Glomerular endothelial cell (primary cell): ENCODE results near the gene BCKDHA. TPM values are rescaled to one million over a fixed set of nuclear protein-coding genes. Genes with fewer than 3 reads are reported as not detected.
"Not testable (repeated sequence)": the region's sequence is repeated elsewhere in the genome, so short reads cannot be mapped to it uniquely, and the experiment has no call there.

Source experiments
- DNase-seq: peaks from one replicate; pipeline ENCODE4 v3.0.0-alpha.2; 2011; ENCODE audit warnings: low read depth, low spot score; ENCODE audit errors: extremely low read depth
- total RNA-seq: library from RNA; depleted of rRNA; stranded (reverse); fragments of >200 nt; gene quantifications from 2 replicates; pipeline ENCODE4 v1.2.3, GENCODE V29; 2015

BCKDHA gene
- total RNA-seq, 1 donor from 2014 or later: 27.0 TPM

DNA sequence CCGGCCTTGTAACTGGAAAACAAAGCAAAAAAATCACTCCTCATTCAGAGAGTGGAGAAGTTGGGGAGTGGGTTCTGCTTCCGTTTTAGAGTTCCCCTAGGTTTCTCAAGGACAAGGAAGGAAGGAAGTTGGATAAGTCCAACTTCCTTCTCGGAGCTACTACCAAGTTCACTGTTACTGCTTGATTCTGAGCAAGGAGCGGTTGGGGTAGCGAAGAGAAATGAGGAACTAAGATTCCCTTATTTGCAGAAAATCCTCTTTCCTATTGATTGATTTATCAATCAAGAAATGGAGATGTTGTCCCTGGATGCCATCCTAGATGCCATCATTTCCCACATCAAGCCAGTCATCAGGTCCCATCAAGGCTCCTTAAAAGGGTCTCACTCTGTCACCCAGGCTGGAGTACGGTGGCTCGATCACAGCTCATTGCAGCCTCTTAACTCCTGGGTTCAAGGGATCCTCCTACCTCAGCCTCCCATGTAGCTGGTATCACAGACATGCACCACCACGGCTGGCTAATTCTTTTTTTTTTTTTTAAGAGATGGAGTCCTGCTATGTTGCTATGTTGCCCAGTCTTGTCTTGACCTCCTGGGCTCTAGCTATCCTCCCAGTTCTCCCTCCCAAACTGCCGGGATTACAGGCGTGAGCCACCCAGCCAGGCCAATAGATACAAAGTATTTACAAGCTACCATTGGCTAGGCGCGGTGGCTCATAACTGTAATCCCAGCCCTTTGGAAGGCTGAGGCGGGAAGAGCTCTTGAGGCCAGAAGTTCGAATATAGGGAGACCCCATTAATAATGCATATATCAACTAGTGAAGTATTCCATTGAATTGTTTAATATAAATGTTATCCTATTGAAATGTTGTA, 32.9 kb upstream of the BCKDHA start:
- DNase-seq: no peak

DNA sequence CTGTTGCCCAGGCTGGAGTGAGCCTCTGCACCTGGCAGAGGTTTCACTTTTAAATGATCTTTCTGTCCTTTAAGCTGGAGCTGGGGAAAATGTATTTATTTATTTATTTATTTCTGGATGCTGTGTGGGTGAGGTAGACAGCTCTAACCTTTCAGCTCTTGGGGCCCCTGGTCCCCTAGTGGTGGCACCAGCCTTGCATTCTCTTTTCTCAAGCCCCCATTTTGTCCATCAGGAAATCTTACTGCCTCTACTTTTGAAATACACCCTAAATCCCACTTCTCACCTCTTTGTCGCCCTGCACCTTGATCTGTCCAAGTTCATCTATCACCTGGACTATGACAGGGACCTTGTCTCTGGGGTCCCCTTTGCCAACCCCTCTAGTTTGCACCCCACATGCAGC, 31.5 kb upstream of the BCKDHA start:
- DNase-seq: no peak

DNA sequence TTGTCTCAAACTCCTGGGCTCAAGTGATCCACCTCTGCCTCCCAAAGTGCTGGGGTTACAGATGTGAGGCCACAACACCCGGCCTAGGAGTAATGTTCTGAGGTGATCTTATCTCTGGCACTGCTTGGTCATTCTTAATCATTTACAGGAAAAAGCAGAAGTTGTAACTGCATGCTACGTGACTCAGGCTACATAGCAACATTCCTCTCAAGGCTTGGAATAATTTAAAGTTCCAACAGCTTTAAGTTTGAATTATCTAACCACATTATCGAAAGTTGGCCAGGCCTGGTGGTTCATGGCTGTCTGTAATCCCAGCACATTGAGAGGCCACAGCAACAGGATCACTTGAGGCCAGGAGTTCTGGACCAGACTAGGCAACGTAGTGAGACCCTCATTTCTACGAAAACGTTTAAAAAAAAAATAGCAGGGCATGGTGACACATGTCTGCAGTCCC, 29.7 kb upstream of the BCKDHA start:
- peak; percentile 69 for DNase-seq

DNA sequence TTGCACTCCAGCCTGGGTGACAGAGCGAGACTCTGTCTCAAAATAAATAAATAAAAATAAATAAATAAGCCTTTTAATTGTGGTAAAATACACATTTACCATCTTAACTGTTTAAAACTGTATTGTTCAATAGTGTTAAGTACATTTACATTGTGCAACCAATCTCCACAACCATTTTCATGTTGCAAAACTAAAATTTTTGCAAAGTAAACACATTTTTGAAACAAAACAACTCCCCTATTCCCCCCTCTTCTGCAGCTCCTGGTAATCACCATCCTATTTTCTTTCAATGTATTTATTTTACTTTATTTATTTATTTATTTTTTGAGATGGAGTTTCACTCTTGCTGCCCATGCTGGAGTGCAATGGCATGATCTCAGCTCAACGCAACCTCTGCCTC, 27.8 kb upstream of the BCKDHA start:
- no peak for DNase-seq

DNA sequence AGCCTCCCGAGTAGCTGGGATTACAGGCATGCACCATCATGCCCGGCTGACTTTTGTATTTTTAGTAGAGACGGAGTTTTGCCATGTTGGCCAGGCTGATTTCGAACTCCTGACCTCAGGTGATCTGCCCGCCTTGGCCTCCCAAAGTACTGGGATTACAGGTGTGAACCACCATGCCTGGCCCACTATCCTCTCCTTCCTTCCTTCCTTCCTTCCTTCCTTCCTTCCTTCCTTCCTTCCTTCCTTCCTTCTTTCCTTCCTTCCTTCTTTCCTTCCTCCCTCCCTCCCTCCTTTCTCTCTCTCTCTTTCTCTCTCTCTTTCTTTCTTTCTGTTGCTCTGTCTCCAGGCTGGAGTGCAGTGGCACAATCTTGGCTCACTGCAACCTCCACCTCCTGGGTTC, 26.5 kb upstream of the BCKDHA start:
- DNase-seq: not testable (repeated sequence)

DNA sequence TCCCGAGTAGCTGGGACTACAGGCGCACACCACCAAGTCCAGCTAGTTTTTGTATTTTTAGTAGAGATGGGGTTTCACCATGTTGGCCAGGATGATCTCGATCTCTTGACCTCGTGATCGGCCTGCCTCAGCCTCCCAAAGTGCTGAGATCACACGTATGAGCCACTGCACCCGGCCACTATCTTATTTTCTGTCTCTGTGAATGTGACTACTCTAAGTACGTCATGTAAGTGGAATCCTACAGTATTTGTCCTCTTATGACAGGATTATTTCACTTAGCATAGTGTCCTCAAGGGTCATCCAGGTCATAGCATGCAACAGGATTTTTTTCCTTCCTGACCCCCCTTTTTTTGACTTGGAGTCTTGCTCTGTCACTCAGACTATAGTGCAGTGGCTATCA, 26.1 kb upstream of the BCKDHA start:
- DNase-seq: no peak

DNA sequence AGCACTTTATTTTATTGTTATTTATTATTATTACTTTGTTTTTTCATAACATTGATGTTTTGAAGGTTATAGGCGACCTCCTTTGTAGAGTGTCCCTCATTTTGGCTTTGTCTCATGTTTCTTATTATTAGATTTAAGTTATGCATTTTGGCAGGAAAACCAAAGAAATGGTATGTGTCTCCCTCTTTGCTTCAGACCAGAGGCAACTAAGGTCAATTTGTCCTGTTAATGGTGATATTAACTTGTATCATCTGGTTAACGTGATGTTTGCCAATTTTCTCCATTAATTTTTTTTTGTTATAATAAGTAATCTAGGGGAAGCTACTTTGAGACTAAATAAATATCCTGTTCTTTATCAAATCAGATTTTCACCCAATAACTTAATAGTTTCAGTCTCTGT, 25.1 kb upstream of the BCKDHA start:
- DNase-seq: no peak

DNA sequence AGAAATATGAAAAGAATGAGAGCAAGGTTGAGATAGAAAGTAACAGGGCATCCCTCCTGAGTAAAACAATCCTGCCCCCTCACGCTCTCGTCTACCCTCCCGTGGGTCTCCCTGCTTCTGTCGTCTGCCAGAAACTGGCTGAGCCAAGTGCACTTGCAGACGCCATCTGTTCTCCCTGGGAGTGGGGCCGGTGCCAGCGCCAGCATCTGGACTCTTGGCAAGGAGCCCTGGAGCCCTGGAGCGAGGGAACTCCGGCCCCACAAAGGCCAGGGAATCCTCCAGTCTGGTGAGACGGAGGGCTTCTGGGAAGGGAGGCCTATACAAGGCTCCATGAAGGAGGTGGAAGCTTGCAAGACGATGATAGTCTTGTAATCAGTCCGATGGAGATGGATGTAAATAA, 23.6 kb upstream of the BCKDHA start:
- no peak for DNase-seq

DNA sequence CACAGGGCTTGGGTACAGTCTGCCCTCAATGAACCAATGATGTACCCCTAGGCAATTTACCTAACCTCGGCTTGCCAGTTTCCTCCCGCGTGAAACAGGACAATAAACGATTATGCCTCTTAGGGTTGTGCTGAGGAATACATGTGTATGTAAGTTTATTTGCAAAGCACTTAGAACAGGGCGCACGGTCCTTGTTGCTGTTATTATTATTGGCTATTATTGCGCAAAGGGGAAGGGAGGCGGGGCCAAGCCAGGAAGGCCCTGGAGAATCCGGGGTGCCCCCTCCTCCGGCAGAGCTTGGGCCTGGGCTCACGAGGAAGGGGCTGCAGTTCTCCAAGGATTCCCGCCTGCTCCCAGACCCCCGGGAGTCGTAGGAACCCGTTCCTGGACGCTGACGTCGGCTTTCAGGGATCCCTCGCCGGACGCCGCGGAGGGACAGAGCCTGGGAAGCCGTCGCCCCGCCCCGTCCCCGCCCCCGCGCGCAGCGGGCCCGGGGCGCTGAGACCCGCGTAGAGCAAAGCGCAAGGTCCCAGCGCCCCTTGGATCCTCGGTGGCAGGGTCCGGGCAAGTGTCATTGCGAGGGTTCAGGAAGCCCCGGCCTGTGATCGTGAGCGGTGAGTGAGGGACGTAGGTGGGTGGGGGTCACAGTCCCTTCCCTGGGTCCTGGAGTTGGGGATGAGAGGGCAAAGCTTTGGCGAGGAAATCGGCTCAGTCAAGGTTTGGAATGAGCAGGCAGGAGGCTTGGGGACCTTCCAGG, 21.2 kb upstream of the BCKDHA start, which contains the start of gene TMEM91:
Gene TMEM91, plus strand, starts transcription at position 293 of the 757 bp plus-strand sequence. CDS start 1,777 bp downstream, outside the sequence.
- no peak for DNase-seq

DNA sequence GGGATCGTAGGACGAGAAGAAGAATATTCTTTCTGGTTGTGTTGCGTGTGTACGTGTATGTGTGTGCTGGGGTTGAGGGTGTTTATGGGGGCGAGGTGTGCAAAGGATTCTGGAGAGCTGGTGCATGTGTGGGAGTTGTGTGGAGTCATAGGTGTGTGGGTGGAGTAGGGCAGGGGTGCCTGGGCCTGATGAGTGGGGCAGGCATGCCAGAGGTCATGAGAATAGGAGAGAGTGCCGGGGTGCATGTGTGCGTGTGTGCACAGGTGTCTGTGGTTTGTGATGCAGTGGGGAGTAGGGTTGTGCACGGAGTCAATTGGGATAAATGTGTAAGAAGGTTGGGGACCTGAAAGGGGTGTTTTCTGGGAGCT, 20.6 kb upstream of the BCKDHA start:
- DNase-seq: no peak

DNA sequence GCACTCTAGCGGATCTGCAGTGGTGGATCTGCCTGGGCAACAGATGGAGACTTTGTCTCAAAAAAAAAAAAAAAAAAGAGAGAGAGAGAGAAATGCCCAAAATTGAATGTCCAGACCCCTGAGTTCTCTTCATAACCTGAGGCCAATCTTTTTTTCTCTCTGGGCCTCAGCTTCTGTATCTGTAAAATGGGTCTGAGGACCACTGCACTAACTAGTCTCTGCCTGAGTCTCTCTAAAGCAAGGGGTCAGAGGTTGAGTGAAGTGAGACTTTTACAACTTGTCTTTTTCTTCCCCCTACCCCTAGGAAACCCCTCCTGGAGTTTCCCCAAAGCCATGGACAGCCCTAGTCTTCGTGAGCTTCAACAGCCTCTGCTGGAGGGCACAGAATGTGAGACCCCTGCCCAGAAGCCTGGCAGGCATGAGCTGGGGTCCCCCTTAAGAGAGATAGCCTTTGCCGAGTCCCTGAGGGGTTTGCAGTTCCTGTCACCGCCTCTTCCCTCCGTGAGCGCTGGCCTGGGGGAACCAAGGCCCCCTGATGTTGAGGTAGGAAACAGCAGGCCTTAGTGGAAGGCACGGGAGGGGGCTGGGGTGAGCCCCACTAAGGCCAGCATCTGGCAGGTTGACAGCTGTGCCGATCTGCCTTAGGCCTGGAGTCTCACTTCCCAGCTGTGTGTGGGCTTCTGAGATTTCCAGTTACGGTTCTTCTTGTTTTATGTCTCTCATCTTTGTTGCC, 19.5 kb upstream of the BCKDHA start:
- DNase-seq: no peak

DNA sequence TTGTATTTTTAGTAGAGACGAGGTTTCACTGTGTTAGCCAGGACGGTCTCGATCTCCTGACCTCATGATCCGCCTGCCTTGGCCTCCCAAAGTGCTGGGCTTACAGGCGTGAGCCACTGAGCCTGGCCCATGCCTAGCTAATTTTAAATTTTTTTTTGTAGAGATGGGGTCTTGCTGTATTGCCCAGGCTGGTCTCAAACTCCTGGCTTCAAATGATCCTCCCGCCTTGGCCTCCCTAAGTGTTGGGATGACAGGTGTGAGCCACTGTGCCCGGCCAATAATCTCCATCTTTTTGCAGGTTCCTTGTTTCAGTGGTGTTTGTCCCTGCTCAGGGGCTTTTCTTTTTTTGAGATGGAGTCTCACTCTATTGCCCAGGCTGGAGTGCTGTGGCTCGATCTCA, 16.1 kb upstream of the BCKDHA start:
- not testable (repeated sequence) for DNase-seq

DNA sequence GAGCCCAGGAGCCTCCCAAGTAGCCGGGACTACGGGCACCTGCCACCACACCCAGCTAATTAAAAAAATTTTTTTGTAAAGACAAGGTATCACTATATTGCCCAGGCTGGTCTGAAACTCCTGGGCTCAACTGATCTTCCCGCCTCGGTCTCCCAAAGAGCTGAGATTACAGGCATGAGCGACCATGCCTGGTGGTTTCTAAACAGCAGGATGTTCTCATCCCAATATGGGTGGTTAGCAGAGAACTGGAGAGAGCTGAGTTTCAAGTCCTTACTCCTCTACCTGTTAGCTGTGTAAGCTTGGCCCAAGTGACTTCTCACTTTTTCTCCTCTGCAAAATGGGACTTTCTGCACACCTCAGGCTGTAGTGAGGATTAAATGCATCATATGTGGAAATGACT, 13.3 kb upstream of the BCKDHA start:
- DNase-seq: no peak

DNA sequence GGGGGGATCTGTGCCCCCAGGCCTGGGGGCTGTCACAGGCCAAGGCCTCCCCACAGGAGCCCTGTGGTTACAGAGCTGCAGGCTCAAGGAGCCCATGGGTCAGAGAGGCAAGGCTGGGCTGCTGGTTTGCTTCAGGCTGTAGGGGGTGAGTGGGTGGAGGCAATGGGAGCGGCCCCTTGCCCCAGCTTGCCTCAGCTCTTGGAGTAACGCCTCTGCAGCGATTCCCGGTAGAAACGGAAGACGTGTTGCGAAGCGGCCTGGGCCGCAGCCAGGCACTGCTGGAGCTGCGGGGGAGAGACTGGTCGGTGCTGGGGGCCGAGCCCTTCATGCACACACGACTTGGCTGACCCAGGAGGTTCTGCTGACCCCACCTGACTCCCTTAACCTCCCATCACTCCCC, 11.2 kb upstream of the BCKDHA start:
- no peak for DNase-seq

DNA sequence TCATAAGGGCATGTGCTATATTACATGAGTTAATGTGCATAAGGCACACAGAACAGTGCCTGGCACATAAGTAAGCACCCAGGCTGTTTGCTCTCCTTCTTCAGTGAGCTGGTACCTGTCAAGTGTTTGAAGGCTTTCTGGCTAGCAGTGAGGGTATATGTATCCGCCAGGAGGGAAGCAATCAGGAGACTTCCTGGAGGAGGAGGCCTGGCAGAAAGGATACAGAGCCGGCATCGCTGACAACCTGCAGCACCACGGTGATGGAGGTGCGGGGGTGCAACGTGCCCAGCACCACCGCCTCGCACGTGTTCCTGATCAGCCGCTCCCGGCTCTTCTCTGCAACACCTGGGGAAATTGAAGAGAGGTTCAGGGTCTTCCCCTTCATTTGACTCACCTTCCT, 6.0 kb upstream of the BCKDHA start:
- no peak for DNase-seq

DNA sequence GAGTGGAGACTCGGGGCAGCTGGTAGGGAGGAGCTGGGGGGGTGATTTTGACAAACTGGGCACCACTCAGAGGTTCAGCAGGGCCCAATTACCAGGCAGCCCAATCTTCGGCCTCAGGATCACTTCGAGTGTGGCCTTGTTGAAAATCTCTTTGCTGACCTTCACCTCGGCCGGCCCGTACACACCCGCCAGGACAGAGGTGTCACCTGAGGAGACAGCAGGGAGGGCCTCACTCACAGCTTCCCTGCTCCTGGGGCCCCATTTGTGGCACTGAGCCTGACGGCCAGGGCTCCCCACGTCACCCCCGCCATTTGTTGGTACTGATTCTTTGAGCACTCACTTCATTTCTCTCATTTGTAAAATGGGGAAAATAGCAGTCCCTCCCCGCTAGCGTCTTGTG, 4.8 kb upstream of the BCKDHA start:
- DNase-seq: no peak

DNA sequence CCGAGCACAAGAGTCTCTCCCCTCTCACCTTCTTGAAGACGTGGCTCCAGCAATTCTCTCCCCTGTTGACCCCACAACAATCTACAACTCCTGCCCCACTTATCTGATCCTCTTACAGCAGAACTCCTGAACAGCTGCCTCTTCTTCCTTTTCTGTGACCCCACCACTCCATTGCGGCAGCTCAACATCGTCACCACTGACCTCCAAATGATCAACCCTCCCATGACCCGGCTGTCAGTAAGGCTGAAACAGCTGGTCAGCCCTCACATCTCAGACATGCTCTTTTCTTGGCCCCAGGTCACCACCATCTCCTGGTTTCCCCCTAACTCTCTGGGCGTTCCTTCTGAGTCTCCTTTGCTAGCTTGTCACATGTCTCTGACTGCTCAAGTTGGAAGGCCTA, 2.3 kb upstream of the BCKDHA start:
- DNase-seq: no peak

DNA sequence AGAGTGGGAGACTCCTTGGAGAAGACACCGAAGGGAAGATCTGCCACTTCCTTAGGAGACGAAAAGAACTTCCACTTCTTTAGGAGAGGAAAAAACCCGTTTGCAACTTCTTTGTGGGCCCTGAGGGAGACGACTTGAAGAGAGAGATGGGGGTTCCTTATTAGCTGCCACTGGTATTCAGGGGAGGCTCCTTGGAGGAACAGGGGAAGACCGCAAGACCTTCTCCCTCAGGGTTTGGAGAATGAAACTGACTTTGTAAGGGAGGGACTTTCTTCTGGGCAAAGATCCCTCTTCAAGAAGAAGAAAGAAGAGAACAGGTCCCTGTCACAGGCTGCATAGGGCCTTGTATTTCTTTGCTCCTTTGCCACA, 416 bp downstream of the BCKDHA start:
- DNase-seq: no peak

DNA sequence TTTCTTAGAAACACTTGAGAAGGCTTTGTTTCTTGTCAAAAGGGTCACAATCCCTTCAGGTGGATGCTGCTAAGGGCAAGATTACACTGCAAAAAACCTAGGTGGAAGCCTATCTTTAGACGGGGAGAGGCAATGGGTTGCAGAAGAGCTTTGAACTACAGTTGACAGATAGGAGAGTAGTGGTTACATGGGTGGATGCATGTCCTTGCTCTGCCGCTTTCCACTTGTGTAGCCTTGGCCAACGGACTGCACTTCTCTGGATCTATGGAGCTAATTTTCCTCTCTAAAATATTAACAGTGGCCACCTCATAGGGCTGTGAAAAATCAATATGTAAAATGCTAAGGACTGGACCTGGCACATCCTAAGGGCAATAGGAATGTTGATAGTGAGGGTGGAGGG, 980 bp downstream of the BCKDHA start:
- DNase-seq: no peak

DNA sequence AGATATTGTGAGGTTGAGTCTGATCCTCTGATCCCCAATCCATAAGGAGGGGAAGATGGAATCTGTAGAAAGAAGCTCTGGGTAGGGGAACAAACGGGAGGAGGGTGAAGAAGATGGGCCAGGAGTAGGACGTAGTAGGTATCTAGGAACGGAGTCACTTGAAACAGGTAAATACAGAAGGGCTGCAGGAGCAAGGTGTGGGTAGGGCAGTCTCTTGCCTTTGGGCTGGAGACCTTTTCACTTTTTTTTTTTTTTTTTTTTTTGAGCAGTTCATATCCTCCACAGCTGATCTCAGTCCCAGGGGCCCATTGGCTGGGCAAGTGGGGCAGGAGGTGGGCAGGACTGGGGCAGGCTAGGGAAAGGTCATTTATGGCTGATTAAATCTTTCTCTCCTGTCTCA, 1.5 kb downstream of the BCKDHA start:
- DNase-seq: no peak

DNA sequence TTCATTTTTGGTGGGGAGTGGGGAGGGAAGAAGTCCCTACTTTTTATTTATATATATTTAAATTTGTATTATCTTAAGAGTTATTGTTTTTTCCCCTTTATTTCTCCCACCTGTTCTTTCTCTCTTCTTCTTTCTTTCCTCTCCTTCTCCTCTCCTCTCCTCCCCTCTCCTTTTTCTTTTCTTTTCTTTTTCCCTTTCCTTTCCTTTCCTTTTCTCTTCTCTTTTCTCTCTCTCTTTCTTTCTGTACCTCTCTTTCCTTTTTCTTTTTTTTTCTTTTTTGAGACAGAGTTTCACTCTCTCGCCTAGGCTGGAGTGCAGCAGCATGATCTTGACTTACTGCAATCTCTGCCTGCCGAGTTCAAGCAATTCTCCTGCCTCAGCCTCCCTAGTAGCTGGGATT, 1.9 kb downstream of the BCKDHA start:
- no peak for DNase-seq
